ENCODE data around the gene ME1.
"Not testable (repeated sequence)": the region's sequence is repeated elsewhere in the genome, so short reads cannot be mapped to it uniquely, and the experiment has no call there.

ME1 gene

GRCh38 chr6:83444086-83444699, 13.3 kb upstream of the ME1 start:
- H2BK12ac ChIP-seq (ENCODE audit: low read length); H3K27me3 ChIP-seq (ENCODE audit: control insufficient read depth in 3 of 3, insufficient read depth in 3 of 3, low read depth in 1 of 3, low read length in 3 of 3); H2BK5ac ChIP-seq (ENCODE audit: low read length); H4K8ac ChIP-seq (ENCODE audit: low read depth, low read length); H2AFZ ChIP-seq (ENCODE audit: low read length); H3K4me3 ChIP-seq (ENCODE audit: low read length in 2 of 2); H2BK120ac ChIP-seq (ENCODE audit: low read depth, low read length); H3K4ac ChIP-seq (ENCODE audit: low read length); H3K23ac ChIP-seq (ENCODE audit: low read depth, low read length, poor library complexity); H3K14ac ChIP-seq (ENCODE audit: low read length); H3K79me1 ChIP-seq (ENCODE audit: low read depth, low read length); H3K4me2 ChIP-seq (ENCODE audit: insufficient read depth, low read length, poor library complexity, severe bottlenecking); H3K18ac ChIP-seq (ENCODE audit: low read length); H3K4me1 ChIP-seq (ENCODE audit: control insufficient read depth in 2 of 2, insufficient read depth in 1 of 2, low read depth in 1 of 2, low read length in 2 of 2); H3K9ac ChIP-seq (ENCODE audit: low read depth, low read length, poor library complexity); H4K91ac ChIP-seq (ENCODE audit: low read depth, low read length, poor library complexity); H3K9me3 ChIP-seq (replicated peaks in 1 of 2; ENCODE audit: control insufficient read depth in 2 of 2, insufficient read depth in 1 of 2, low read depth in 1 of 2, low read length in 2 of 2); DNase-seq (ENCODE audit: low spot score); H2BK15ac ChIP-seq (ENCODE audit: low read length); H3K27ac ChIP-seq (replicated peaks; ENCODE audit: low read length); H3K36me3 ChIP-seq (replicated peaks in 1 of 2; ENCODE audit: control insufficient read depth in 2 of 2, insufficient read depth in 2 of 2, low read length in 2 of 2): not testable (repeated sequence)
- H2AK5ac ChIP-seq (ENCODE audit: low read depth, low read length) = peak overlapping the region; percentile 45
- no CpG with 5 or more reads among the region's 9 CpGs for WGBS, 2 donors (ENCODE audit: extremely low coverage in 2 of 2, insufficient read length in 2 of 2, insufficient replicate concordance in 1 of 2)

- Histone ChIP-seq H3K4me1 (ENCODE audit: control insufficient read depth in 2 of 2, insufficient read depth in 1 of 2, low read depth in 1 of 2, low read length in 2 of 2) (peaks cover 0 to 3% of the 10 kb centered on the region in 2 donors), H2BK15ac (ENCODE audit: low read length) (no peak overlapping the region)
- WGBS, 2 donors (ENCODE audit: extremely low coverage in 2 of 2, insufficient read length in 2 of 2, insufficient replicate concordance in 1 of 2) = no CpG with 5 or more reads among the region's 4 CpGs
These were observed 12.7 kb upstream of the ME1 start for GRCh38 chr6:83443516-83443915.

GRCh38 chr6:83442752-83443151, 11.9 kb upstream of the ME1 start:
- Histone ChIP-seq H3K14ac (ENCODE audit: low read length) (no peak overlapping the region), H3K9ac (ENCODE audit: low read depth, low read length, poor library complexity) (no peak overlapping the region), H3K4me1 (ENCODE audit: control insufficient read depth in 2 of 2, insufficient read depth in 1 of 2, low read depth in 1 of 2, low read length in 2 of 2) (peaks cover 0 to 3% of the 10 kb centered on the region in 2 donors), H3K27me3 (ENCODE audit: control insufficient read depth in 3 of 3, insufficient read depth in 3 of 3, low read depth in 1 of 3, low read length in 3 of 3) (no peaks in the 10 kb centered on the region), H3K4me2 (ENCODE audit: insufficient read depth, low read length, poor library complexity, severe bottlenecking) (peak overlapping the region; percentile 19), H3K9me3 (replicated peaks in 1 of 2; ENCODE audit: control insufficient read depth in 2 of 2, insufficient read depth in 1 of 2, low read depth in 1 of 2, low read length in 2 of 2) (no peaks in the 10 kb centered on the region), H3K36me3 (replicated peaks in 1 of 2; ENCODE audit: control insufficient read depth in 2 of 2, insufficient read depth in 2 of 2, low read length in 2 of 2) (no peaks in the 10 kb centered on the region), H3K27ac (replicated peaks; ENCODE audit: low read length) (no peak overlapping the region), H3K4ac (ENCODE audit: low read length) (no peak overlapping the region), H2AFZ (ENCODE audit: low read length) (no peak overlapping the region), H4K91ac (ENCODE audit: low read depth, low read length, poor library complexity) (no peak overlapping the region), H3K79me1 (ENCODE audit: low read depth, low read length) (no peaks in the 10 kb centered on the region), H2BK15ac (ENCODE audit: low read length) (no peak overlapping the region), H2BK12ac (ENCODE audit: low read length) (no peak overlapping the region), H3K23ac (ENCODE audit: low read depth, low read length, poor library complexity) (no peak overlapping the region), H3K18ac (ENCODE audit: low read length) (peak overlapping the region; percentile 31), H2BK120ac (ENCODE audit: low read depth, low read length) (no peak overlapping the region), H2BK5ac (ENCODE audit: low read length) (no peak overlapping the region), H3K4me3 (ENCODE audit: low read length in 2 of 2) (no peak overlapping the region), H2AK5ac (ENCODE audit: low read depth, low read length) (no peak overlapping the region), H4K8ac (ENCODE audit: low read depth, low read length) (no peak overlapping the region)
- DNase-seq (ENCODE audit: low spot score) = no peak
- WGBS, 2 donors (ENCODE audit: extremely low coverage in 2 of 2, insufficient read length in 2 of 2, insufficient replicate concordance in 1 of 2) = no CpG with 5 or more reads among the region's 2 CpGs

More at GRCh38 chr6:83443516-83443915, 12.7 kb upstream of the ME1 start:
- H3K4me3 ChIP-seq (ENCODE audit: low read length in 2 of 2) = no peak overlapping the region
- DNase-seq (ENCODE audit: low spot score) = no peak
- no peak overlapping the region for H2AK5ac ChIP-seq (ENCODE audit: low read depth, low read length)
- H3K4ac ChIP-seq (ENCODE audit: low read length) = no peak overlapping the region
- no peak overlapping the region for H4K91ac ChIP-seq (ENCODE audit: low read depth, low read length, poor library complexity)
- H3K27ac ChIP-seq (replicated peaks; ENCODE audit: low read length) = no peak overlapping the region
- no peaks in the 10 kb centered on the region for H3K27me3 ChIP-seq (ENCODE audit: control insufficient read depth in 3 of 3, insufficient read depth in 3 of 3, low read depth in 1 of 3, low read length in 3 of 3)
- peak overlapping the region; percentile 71 for H3K14ac ChIP-seq (ENCODE audit: low read length)
- H3K9me3 ChIP-seq (replicated peaks in 1 of 2; ENCODE audit: control insufficient read depth in 2 of 2, insufficient read depth in 1 of 2, low read depth in 1 of 2, low read length in 2 of 2) = no peaks in the 10 kb centered on the region
- H3K36me3 ChIP-seq (replicated peaks in 1 of 2; ENCODE audit: control insufficient read depth in 2 of 2, insufficient read depth in 2 of 2, low read length in 2 of 2) = no peaks in the 10 kb centered on the region
- H2BK5ac ChIP-seq (ENCODE audit: low read length) = no peak overlapping the region
- no peak overlapping the region for H3K23ac ChIP-seq (ENCODE audit: low read depth, low read length, poor library complexity)
- H4K8ac ChIP-seq (ENCODE audit: low read depth, low read length) = no peak overlapping the region
- no peak overlapping the region for H3K9ac ChIP-seq (ENCODE audit: low read depth, low read length, poor library complexity)
- H3K79me1 ChIP-seq (ENCODE audit: low read depth, low read length) = no peaks in the 10 kb centered on the region
- H2BK120ac ChIP-seq (ENCODE audit: low read depth, low read length) = no peak overlapping the region
- H2AFZ ChIP-seq (ENCODE audit: low read length) = no peak overlapping the region
- H2BK12ac ChIP-seq (ENCODE audit: low read length) = no peak overlapping the region
- peak overlapping the region; percentile 38 for H3K18ac ChIP-seq (ENCODE audit: low read length)
- no peak overlapping the region for H3K4me2 ChIP-seq (ENCODE audit: insufficient read depth, low read length, poor library complexity, severe bottlenecking)

GRCh38 chr6:83439201-83439600, 8.3 kb upstream of the ME1 start:
- DNase-seq (ENCODE audit: low spot score) = no peak
- H4K8ac ChIP-seq (ENCODE audit: low read depth, low read length) = no peak overlapping the region
- H2AK5ac ChIP-seq (ENCODE audit: low read depth, low read length) = no peak overlapping the region
- no peaks in the 10 kb centered on the region for H3K27me3 ChIP-seq (ENCODE audit: control insufficient read depth in 3 of 3, insufficient read depth in 3 of 3, low read depth in 1 of 3, low read length in 3 of 3)
- H2BK120ac ChIP-seq (ENCODE audit: low read depth, low read length) = no peak overlapping the region
- no peak overlapping the region for H3K23ac ChIP-seq (ENCODE audit: low read depth, low read length, poor library complexity)
- no peak overlapping the region for H3K9ac ChIP-seq (ENCODE audit: low read depth, low read length, poor library complexity)
- no peak overlapping the region for H4K91ac ChIP-seq (ENCODE audit: low read depth, low read length, poor library complexity)
- no peak overlapping the region for H2AFZ ChIP-seq (ENCODE audit: low read length)
- no peak overlapping the region for H2BK15ac ChIP-seq (ENCODE audit: low read length)
- H3K36me3 ChIP-seq (replicated peaks in 1 of 2; ENCODE audit: control insufficient read depth in 2 of 2, insufficient read depth in 2 of 2, low read length in 2 of 2) = no peaks in the 10 kb centered on the region
- no peak overlapping the region for H3K27ac ChIP-seq (replicated peaks; ENCODE audit: low read length)
- no peaks in the 10 kb centered on the region for H3K79me1 ChIP-seq (ENCODE audit: low read depth, low read length)
- H3K4me2 ChIP-seq (ENCODE audit: insufficient read depth, low read length, poor library complexity, severe bottlenecking) = no peak overlapping the region
- H3K4me3 ChIP-seq (ENCODE audit: low read length in 2 of 2) = no peak overlapping the region
- no peaks in the 10 kb centered on the region for H3K9me3 ChIP-seq (replicated peaks in 1 of 2; ENCODE audit: control insufficient read depth in 2 of 2, insufficient read depth in 1 of 2, low read depth in 1 of 2, low read length in 2 of 2)
- peaks cover 0 to 3% of the 10 kb centered on the region in 2 donors for H3K4me1 ChIP-seq (ENCODE audit: control insufficient read depth in 2 of 2, insufficient read depth in 1 of 2, low read depth in 1 of 2, low read length in 2 of 2)
- H2BK5ac ChIP-seq (ENCODE audit: low read length) = no peak overlapping the region
- WGBS, 2 donors (ENCODE audit: extremely low coverage in 2 of 2, insufficient read length in 2 of 2, insufficient replicate concordance in 1 of 2) = no CpG with 5 or more reads among the region's 2 CpGs
- H3K14ac ChIP-seq (ENCODE audit: low read length) = no peak overlapping the region
- H3K4ac ChIP-seq (ENCODE audit: low read length) = no peak overlapping the region
- H3K18ac ChIP-seq (ENCODE audit: low read length) = no peak overlapping the region
- H2BK12ac ChIP-seq (ENCODE audit: low read length) = no peak overlapping the region

All from neuronal stem cell (in vitro differentiated cells).